B cell (primary cell): ENCODE results near the gene VAC14.

ENCODE experiments used
- EZH2 ChIP-seq: IDR thresholded peaks from 2 replicates; pipeline ENCODE4 v1.6.1; 2012; ENCODE audit warnings: borderline replicate concordance, low read depth, mild to moderate bottlenecking, moderate library complexity, low read length; ENCODE audit not compliant: insufficient read depth, poor library complexity, severe bottlenecking
- TF ChIP-seq, protein P1 (sequence below): fragments of 200-600 bp; IDR thresholded peaks from one replicate; pipeline ENCODE4 v1.8.0; 2022; ENCODE audit warnings: antibody characterized with exemption, mild to moderate bottlenecking

DNA sequence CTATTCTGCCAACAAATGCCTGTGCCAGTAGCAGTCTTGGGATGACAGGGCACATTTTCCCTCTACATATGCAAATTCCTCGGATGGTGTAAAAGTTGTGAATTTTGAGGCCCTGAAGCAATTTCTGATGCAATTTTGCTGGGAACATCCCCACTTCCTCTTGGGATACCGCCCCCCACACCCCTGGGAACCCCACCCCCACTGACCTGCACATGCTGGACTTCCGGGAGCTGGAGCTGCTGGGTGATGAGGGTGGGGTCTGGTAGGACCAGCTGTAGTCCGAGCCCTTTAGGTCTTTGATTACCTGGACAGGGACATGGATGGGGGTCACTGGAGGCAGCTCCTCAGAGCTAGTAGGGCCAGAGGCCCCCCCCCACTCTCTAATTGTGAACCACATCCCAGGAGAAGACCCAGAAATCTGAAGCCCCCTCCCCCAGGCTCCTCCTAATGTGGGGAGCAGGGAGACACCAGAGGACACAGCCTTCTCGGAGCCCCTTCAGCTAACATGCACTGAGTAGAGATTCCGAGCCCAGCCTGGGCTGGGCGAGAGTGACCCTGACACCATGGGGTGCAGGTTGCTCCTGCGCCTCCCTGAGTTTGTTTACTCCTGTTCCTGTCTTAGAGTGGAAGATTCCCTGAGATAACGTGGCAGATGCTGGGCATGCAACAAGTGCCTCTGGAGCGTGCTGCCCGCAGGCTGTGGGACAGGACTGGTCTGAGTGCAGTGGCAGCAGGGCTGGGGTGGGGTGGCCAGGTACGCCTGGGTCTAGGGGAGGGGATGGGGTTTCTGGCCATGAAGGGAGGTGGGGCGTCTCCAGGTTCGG lies 124.1 kb downstream of the VAC14 start:
- TF ChIP-seq, protein P1, sequence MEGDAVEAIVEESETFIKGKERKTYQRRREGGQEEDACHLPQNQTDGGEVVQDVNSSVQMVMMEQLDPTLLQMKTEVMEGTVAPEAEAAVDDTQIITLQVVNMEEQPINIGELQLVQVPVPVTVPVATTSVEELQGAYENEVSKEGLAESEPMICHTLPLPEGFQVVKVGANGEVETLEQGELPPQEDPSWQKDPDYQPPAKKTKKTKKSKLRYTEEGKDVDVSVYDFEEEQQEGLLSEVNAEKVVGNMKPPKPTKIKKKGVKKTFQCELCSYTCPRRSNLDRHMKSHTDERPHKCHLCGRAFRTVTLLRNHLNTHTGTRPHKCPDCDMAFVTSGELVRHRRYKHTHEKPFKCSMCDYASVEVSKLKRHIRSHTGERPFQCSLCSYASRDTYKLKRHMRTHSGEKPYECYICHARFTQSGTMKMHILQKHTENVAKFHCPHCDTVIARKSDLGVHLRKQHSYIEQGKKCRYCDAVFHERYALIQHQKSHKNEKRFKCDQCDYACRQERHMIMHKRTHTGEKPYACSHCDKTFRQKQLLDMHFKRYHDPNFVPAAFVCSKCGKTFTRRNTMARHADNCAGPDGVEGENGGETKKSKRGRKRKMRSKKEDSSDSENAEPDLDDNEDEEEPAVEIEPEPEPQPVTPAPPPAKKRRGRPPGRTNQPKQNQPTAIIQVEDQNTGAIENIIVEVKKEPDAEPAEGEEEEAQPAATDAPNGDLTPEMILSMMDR = no peak
- TF ChIP-seq EZH2 = no peak
